Lung (tissue), 12 donors: ENCODE data around the gene STRADB. TPM values are rescaled to one million over a fixed set of nuclear protein-coding genes. Genes with fewer than 3 reads are reported as not detected.

Experiments used
- ATAC-seq: fragments of 200-7000 bp; cut with Tn5 transposase; one replicate; pipeline ENCODE4 v1.9.1; 2020; ENCODE audit warnings: moderate number of reproducible peaks; ENCODE audit not compliant: insufficient read depth, low FRiP score
- DNase-seq, 3 donors: peaks; one replicate each; pipeline ENCODE4 v3.0.0-alpha.2; 2013 to 2017
- H3K27ac ChIP-seq, 2 donors: one replicate each; pipeline ENCODE4 v1.5.1; 2013; ENCODE audit warnings: mild to moderate bottlenecking in 2 of 2, moderate library complexity in 2 of 2, control low read depth in 1 of 2, inconsistent platforms in 1 of 2, low read depth in 1 of 2, low read length in 1 of 2
- H3K27me3 ChIP-seq, 3 donors: one replicate each; pipeline ENCODE4 v1.5.1; 2013; ENCODE audit warnings: low read length in 2 of 3; ENCODE audit not compliant: control insufficient read depth in 3 of 3, insufficient read depth in 3 of 3
- H3K36me3 ChIP-seq, 4 donors: one replicate each; pipeline ENCODE4 v1.5.1; 2013; ENCODE audit warnings: low read length in 4 of 4, mild to moderate bottlenecking in 1 of 4, moderate library complexity in 1 of 4; ENCODE audit not compliant: control insufficient read depth in 4 of 4, insufficient read depth in 4 of 4
- H3K4me1 ChIP-seq, 5 donors: one replicate each; pipeline ENCODE4 v1.5.1; 2013; ENCODE audit warnings: low read length in 5 of 5, mild to moderate bottlenecking in 2 of 5, moderate library complexity in 1 of 5; ENCODE audit not compliant: control insufficient read depth in 5 of 5, insufficient read depth in 5 of 5
- H3K4me3 ChIP-seq: one replicate; pipeline ENCODE4 v1.5.1; 2013; ENCODE audit warnings: mild to moderate bottlenecking, control low read depth, moderate library complexity
- H3K9ac ChIP-seq, 2 donors: one replicate each; pipeline ENCODE4 v1.5.1; 2013; ENCODE audit warnings: low read length in 2 of 2, control low read depth in 1 of 2; ENCODE audit not compliant: insufficient read depth in 1 of 2
- H3K9me3 ChIP-seq, 4 donors: one replicate each; pipeline ENCODE4 v1.5.1; 2013; ENCODE audit warnings: low read length in 3 of 4, mild to moderate bottlenecking in 1 of 4, moderate library complexity in 1 of 4; ENCODE audit not compliant: control insufficient read depth in 4 of 4, insufficient read depth in 3 of 4
- CTCF ChIP-seq: IDR thresholded peaks from 2 replicates; pipeline ENCODE4 v1.5.1; 2012; ENCODE audit warnings: mild to moderate bottlenecking; ENCODE audit errors: control extremely low read depth, extremely low read depth
- WGBS, 2 donors: extraction: QIAGEN DNeasy Blood & Tissue Kit; methylation state at CpG; one replicate each; pipeline ENCODE4 v1.1.7; 2013; 5-methylcytosine and 5-hydroxymethylcytosine counted together
- polyA plus RNA-seq, 2 donors: library from polyadenylated mRNA; stranded (reverse); fragments of 200-250 nt; gene quantifications; one replicate each; pipeline ENCODE4 v1.2.1, GENCODE V29; 2013
- total RNA-seq, 2 donors: library from RNA; depleted of rRNA in 1 of 2; stranded (reverse); fragments of >200 nt in 1 of 2; gene quantifications; one replicate each; pipeline ENCODE4 v1.2.1, GENCODE V29; 2014 to 2021
- donor health status: control.
- donor health status: control.
- donor health status: Bipolar disorder and iron deficiency.
- donor health status: healthy.
- donor health status: DM: yes; HTN: yes; CAD: no.

Gene STRADB
- total and polyA plus RNA-seq, 4 donors = 10.3 to 58.6 (median 16.8) TPM

- Histone ChIP-seq H3K9me3 (no peaks in the 10 kb centered on the region), H3K9ac (no peak overlapping the region), H3K4me1 (peaks cover 0 to 26% (median 18%) of the 10 kb centered on the region in 5 donors), H3K36me3 (peaks cover 0 to 8% (median 4%) of the 10 kb centered on the region in 4 donors), H3K27me3 (no peaks in the 10 kb centered on the region), H3K27ac (peak overlapping the region in 1 of 2 donors; percentile 82), H3K4me3 (no peak overlapping the region)
- 44 to 46% methylated on average over 2 of the region's 2 CpGs for WGBS, 2 donors
- no peak for TF ChIP-seq CTCF
- DNase-seq (no peak), ATAC-seq (no peak)
Measured at GRCh38 chr2:201413143-201413542, 38.4 kb upstream of the STRADB start.

- H3K9me3 ChIP-seq = no peaks in the 10 kb centered on the region
- peak overlapping the region in 1 of 2 donors; percentile 82 for H3K27ac ChIP-seq
- no peak overlapping the region for H3K4me3 ChIP-seq
- peaks cover 0 to 8% (median 4%) of the 10 kb centered on the region in 4 donors for H3K36me3 ChIP-seq
- DNase-seq (no peak), ATAC-seq (no peak)
- no peak for TF ChIP-seq CTCF
- H3K4me1 ChIP-seq = peaks cover 0 to 26% (median 18%) of the 10 kb centered on the region in 5 donors
- WGBS, 2 donors = 52 to 59% methylated on average over 4 of the region's 4 CpGs
- peak overlapping the region in 1 of 2 donors; percentile 11 for H3K9ac ChIP-seq
- no peaks in the 10 kb centered on the region for H3K27me3 ChIP-seq
Measured at GRCh38 chr2:201413552-201413951, 38.0 kb upstream of the STRADB start.

GRCh38 chr2:201414099-201415023, 37.2 kb upstream of the STRADB start:
- no peak for ATAC-seq

More at GRCh38 chr2:201414099-201415023, 37.2 kb upstream of the STRADB start:
- peaks cover 0 to 8% (median 4%) of the 10 kb centered on the region in 4 donors for H3K36me3 ChIP-seq
- TF ChIP-seq CTCF = no peak
- peak overlapping the region in 1 of 2 donors; percentile 82 for H3K27ac ChIP-seq
- WGBS, 2 donors = 5 to 12% methylated on average over 3 of the region's 3 CpGs
- H3K27me3 ChIP-seq = no peaks in the 10 kb centered on the region
- peak overlapping the region; percentile 11 to 50 for H3K9ac ChIP-seq
- no peaks in the 10 kb centered on the region for H3K9me3 ChIP-seq
- DNase-seq = peak in 2 of 3 donors; percentile 52 to 61
- H3K4me1 ChIP-seq = peaks cover 0 to 30% (median 18%) of the 10 kb centered on the region in 5 donors
- no peak overlapping the region for H3K4me3 ChIP-seq
